HepG2 (cell line): ENCODE data around the gene FHL3.

Experiments
- BHLHE40 ChIP-seq: IDR thresholded peaks from 2 replicates; pipeline ENCODE4 v1.6.1; 2011; ENCODE audit warnings: low read length, improper control_type of control experiment
- EP300 ChIP-seq, 3 experiments: sonication (generic) in 1 of 3; formaldehyde crosslinking in 1 of 3; IDR thresholded peaks; 2 replicates each; pipeline versions ENCODE4 v1.5.1 to v1.6.1; 2011 to 2020; ENCODE audit warnings: low read depth in 2 of 3, low read length in 2 of 3, borderline replicate concordance in 1 of 3, improper control_type of control experiment in 1 of 3, mild to moderate bottlenecking in 1 of 3, missing genetic modification reagents in 1 of 3, moderate library complexity in 1 of 3
- HMGA1 ChIP-seq: sonication (generic); formaldehyde crosslinking; conservative IDR thresholded peaks from 2 replicates; pipeline ENCODE4 v1.4.0; 2020; ENCODE audit warnings: missing genetic modification reagents
- JUN ChIP-seq: sonication (generic); formaldehyde crosslinking; IDR thresholded peaks from 2 replicates; pipeline ENCODE4 v1.4.0; 2020; ENCODE audit warnings: mild to moderate bottlenecking, missing genetic modification reagents
- NFRKB ChIP-seq: fragments of 450-650 bp; IDR thresholded peaks from 2 replicates; pipeline ENCODE4 v1.6.1; 2017
- POLR2A ChIP-seq, 2 experiments: IDR thresholded peaks; 2 replicates each; pipeline ENCODE4 v1.6.1; 2011; ENCODE audit warnings: low read depth in 2 of 2, low read length in 2 of 2, mild to moderate bottlenecking in 1 of 2, moderate library complexity in 1 of 2; ENCODE audit not compliant: insufficient read depth in 1 of 2
- ZEB1 ChIP-seq: IDR thresholded peaks from 2 replicates; pipeline ENCODE4 v1.6.1; 2012; ENCODE audit warnings: mild to moderate bottlenecking, low read depth, inconsistent platforms; ENCODE audit not compliant: insufficient replicate concordance
- ZNF776 ChIP-seq: sonication (generic); formaldehyde crosslinking; IDR thresholded peaks from 2 replicates; pipeline ENCODE4 v1.4.0; 2020; ENCODE audit warnings: mild to moderate bottlenecking, missing genetic modification reagents
- TF ChIP-seq, protein P1 (sequence below): IDR thresholded peaks from 2 replicates; pipeline ENCODE4 v1.6.1; 2016; ENCODE audit warnings: low read depth, missing genetic modification reagents, missing compliant biosample characterization
- TF ChIP-seq, protein P2 (sequence below): sonication (generic); formaldehyde crosslinking; IDR thresholded peaks from 2 replicates; pipeline ENCODE4 v1.5.0; 2020; ENCODE audit warnings: mild to moderate bottlenecking, missing genetic modification reagents, moderate library complexity
- TF ChIP-seq, protein P3 (sequence below): fragments of 450-650 bp; IDR thresholded peaks from 2 replicates; pipeline ENCODE4 v1.6.1; 2016

DNA sequence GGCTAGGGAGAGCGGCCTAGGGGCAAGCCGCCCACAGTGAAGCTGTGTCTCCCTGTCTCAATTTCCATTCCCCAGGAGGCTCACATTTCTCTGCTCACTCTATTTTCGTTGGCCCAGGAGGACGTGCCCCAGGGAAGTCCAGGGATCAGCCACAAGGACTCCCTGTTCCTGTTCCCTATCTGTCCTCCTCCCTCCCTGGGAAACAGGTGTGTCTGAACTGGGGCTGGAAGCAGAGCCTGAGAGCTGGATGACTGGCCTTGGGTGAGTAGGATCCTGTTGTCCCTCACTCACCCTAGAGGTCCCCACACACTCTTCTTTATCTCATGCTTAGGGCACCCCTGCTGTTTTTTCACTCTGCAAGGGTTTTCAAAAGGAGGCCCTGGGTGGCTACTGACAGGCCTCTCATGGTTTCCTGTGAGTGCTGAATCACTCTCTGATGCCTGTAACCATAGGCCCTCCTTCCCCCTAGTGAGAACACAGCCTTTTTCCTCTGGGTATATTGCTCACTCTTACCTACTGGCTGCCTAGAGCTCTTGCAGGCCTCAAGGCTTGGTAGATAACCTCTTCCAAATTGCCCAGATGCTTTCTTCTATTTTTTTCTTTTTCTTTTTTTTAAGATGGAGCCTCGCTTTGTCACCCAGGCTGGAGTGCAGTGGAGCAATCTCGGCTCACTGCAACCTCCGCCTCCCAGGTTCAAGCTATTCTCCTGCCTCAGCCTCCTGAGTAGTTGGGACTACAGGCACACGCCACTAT lies 4.0 kb upstream of the FHL3 start:
- no peak for TF ChIP-seq HMGA1 (CRISPR knock-in tag)
- TF ChIP-seq, protein P1, sequence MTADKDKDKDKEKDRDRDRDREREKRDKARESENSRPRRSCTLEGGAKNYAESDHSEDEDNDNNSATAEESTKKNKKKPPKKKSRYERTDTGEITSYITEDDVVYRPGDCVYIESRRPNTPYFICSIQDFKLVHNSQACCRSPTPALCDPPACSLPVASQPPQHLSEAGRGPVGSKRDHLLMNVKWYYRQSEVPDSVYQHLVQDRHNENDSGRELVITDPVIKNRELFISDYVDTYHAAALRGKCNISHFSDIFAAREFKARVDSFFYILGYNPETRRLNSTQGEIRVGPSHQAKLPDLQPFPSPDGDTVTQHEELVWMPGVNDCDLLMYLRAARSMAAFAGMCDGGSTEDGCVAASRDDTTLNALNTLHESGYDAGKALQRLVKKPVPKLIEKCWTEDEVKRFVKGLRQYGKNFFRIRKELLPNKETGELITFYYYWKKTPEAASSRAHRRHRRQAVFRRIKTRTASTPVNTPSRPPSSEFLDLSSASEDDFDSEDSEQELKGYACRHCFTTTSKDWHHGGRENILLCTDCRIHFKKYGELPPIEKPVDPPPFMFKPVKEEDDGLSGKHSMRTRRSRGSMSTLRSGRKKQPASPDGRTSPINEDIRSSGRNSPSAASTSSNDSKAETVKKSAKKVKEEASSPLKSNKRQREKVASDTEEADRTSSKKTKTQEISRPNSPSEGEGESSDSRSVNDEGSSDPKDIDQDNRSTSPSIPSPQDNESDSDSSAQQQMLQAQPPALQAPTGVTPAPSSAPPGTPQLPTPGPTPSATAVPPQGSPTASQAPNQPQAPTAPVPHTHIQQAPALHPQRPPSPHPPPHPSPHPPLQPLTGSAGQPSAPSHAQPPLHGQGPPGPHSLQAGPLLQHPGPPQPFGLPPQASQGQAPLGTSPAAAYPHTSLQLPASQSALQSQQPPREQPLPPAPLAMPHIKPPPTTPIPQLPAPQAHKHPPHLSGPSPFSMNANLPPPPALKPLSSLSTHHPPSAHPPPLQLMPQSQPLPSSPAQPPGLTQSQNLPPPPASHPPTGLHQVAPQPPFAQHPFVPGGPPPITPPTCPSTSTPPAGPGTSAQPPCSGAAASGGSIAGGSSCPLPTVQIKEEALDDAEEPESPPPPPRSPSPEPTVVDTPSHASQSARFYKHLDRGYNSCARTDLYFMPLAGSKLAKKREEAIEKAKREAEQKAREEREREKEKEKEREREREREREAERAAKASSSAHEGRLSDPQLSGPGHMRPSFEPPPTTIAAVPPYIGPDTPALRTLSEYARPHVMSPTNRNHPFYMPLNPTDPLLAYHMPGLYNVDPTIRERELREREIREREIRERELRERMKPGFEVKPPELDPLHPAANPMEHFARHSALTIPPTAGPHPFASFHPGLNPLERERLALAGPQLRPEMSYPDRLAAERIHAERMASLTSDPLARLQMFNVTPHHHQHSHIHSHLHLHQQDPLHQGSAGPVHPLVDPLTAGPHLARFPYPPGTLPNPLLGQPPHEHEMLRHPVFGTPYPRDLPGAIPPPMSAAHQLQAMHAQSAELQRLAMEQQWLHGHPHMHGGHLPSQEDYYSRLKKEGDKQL (CRISPR knock-in tag): no peak
- TF ChIP-seq, protein P2, sequence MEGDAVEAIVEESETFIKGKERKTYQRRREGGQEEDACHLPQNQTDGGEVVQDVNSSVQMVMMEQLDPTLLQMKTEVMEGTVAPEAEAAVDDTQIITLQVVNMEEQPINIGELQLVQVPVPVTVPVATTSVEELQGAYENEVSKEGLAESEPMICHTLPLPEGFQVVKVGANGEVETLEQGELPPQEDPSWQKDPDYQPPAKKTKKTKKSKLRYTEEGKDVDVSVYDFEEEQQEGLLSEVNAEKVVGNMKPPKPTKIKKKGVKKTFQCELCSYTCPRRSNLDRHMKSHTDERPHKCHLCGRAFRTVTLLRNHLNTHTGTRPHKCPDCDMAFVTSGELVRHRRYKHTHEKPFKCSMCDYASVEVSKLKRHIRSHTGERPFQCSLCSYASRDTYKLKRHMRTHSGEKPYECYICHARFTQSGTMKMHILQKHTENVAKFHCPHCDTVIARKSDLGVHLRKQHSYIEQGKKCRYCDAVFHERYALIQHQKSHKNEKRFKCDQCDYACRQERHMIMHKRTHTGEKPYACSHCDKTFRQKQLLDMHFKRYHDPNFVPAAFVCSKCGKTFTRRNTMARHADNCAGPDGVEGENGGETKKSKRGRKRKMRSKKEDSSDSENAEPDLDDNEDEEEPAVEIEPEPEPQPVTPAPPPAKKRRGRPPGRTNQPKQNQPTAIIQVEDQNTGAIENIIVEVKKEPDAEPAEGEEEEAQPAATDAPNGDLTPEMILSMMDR (CRISPR knock-in tag): 0 out of 2 replicates have a peak, but pooled peaks have one; percentile 14
- TF ChIP-seq, protein P3, sequence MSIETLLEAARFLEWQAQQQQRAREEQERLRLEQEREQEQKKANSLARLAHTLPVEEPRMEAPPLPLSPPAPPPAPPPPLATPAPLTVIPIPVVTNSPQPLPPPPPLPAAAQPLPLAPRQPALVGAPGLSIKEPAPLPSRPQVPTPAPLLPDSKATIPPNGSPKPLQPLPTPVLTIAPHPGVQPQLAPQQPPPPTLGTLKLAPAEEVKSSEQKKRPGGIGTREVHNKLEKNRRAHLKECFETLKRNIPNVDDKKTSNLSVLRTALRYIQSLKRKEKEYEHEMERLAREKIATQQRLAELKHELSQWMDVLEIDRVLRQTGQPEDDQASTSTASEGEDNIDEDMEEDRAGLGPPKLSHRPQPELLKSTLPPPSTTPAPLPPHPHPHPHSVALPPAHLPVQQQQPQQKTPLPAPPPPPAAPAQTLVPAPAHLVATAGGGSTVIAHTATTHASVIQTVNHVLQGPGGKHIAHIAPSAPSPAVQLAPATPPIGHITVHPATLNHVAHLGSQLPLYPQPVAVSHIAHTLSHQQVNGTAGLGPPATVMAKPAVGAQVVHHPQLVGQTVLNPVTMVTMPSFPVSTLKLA: no peak
- TF ChIP-seq ZEB1: no peak
- TF ChIP-seq NFRKB: no peak
- no peak; a peak in 1 of 4 replicates for TF ChIP-seq POLR2A (IDR thresholded peaks at IDR 0.05; ENCODE audit: insufficient read depth in 1 of 2, low read depth in 2 of 2, low read length in 2 of 2)
- TF ChIP-seq EP300 (IDR thresholded peaks at IDR 0.05; ENCODE audit: low read depth in 2 of 2, low read length in 2 of 2): no peak
- TF ChIP-seq EP300 (CRISPR knock-in tag; IDR thresholded peaks at IDR 0.05; ENCODE audit: borderline replicate concordance): no peak
- TF ChIP-seq JUN: no peak
- no peak for TF ChIP-seq BHLHE40
- no peak for TF ChIP-seq ZNF776 (CRISPR knock-in tag)
